HG03060 (cell line): ENCODE results near the gene BPGM.

Experiments
- ATAC-seq: cut with Tn5 transposase; IDR thresholded peaks from one replicate; pipeline ENCODE4 v1.9.1; 2021; ENCODE audit warnings: low read depth, moderate number of reproducible peaks; ENCODE audit not compliant: unreplicated experiment

Gene BPGM

GRCh38 chr7:134694767-134695166, 48.1 kb downstream of the BPGM start:
- no peak for ATAC-seq

- no peak for ATAC-seq
Measured at GRCh38 chr7:134695321-134695860, 48.7 kb downstream of the BPGM start.

GRCh38 chr7:134696261-134696660, 49.6 kb downstream of the BPGM start:
- no peak for ATAC-seq

GRCh38 chr7:134697205-134697886, 50.7 kb downstream of the BPGM start:
- no peak for ATAC-seq

GRCh38 chr7:134698481-134698880, 51.8 kb downstream of the BPGM start:
- ATAC-seq = no peak

- ATAC-seq = no peak
Measured at GRCh38 chr7:134699021-134699818, 52.6 kb downstream of the BPGM start.

- ATAC-seq = no peak
Measured at GRCh38 chr7:134699899-134700298, 53.2 kb downstream of the BPGM start.

GRCh38 chr7:134701272-134701671, 54.6 kb downstream of the BPGM start:
- no peak for ATAC-seq

- ATAC-seq = no peak
Measured at GRCh38 chr7:134702366-134703240, 56.0 kb downstream of the BPGM start.

- ATAC-seq = no peak
Measured at GRCh38 chr7:134703241-134703594, 56.6 kb downstream of the BPGM start.

- no peak for ATAC-seq
Measured at GRCh38 chr7:134703782-134704181, 57.1 kb downstream of the BPGM start.

GRCh38 chr7:134704827-134705226, 58.2 kb downstream of the BPGM start:
- ATAC-seq = no peak

GRCh38 chr7:134705716-134706115, 59.1 kb downstream of the BPGM start:
- ATAC-seq = no peak

- no peak for ATAC-seq
Measured at GRCh38 chr7:134706468-134706867, 59.8 kb downstream of the BPGM start.

GRCh38 chr7:134707663-134708378, 61.2 kb downstream of the BPGM start:
- no peak for ATAC-seq

- no peak for ATAC-seq
Measured at GRCh38 chr7:134708692-134709091, 62.0 kb downstream of the BPGM start.

- no peak for ATAC-seq
Measured at GRCh38 chr7:134709197-134709596, 62.5 kb downstream of the BPGM start.

- no peak for ATAC-seq
Measured at GRCh38 chr7:134710511-134710853, 63.8 kb downstream of the BPGM start.

- ATAC-seq = no peak
Measured at GRCh38 chr7:134710854-134711624, 64.4 kb downstream of the BPGM start.

- ATAC-seq = no peak
Measured at GRCh38 chr7:134712196-134712595, 65.5 kb downstream of the BPGM start.
